SK-N-SH (cell line): ENCODE data around the gene SCARF2. TPM values are rescaled to one million over a fixed set of nuclear protein-coding genes. Genes with fewer than 3 reads are reported as not detected.

Source experiments
- CTCF ChIA-PET: fragments of 300-600, 350-600 bp; formaldehyde crosslinking; extraction: SDS; loops from one replicate; lab custom pipeline; 2021; lab: Yijun Ruan, JAX
- POLR2A ChIA-PET: fragments of 350-600 bp; sonication (Branson Sonifier 250); formaldehyde crosslinking; extraction: SDS; loops from one replicate; lab custom pipeline; 2020; ENCODE audit warnings: antibody characterized with exemption, inconsistent platforms; lab: Yijun Ruan, JAX
- DNase-seq: peaks from one replicate; pipeline ENCODE4 v3.0.0; 2012
- H2AFZ ChIP-seq: fragments of 200-600 bp; sonication (generic); 2 replicates; pipeline ENCODE4 v1.8.1; 2016; ENCODE audit warnings: antibody characterized with exemption, mild to moderate bottlenecking, low read depth
- H3F3A ChIP-seq: fragments of 200-600 bp; sonication (generic); replicated peaks from 2 replicates; pipeline ENCODE3; 2016; ENCODE audit warnings: antibody characterized with exemption, mild to moderate bottlenecking; ENCODE audit not compliant: insufficient read depth
- H3K27ac ChIP-seq, 2 experiments: fragments of 200-500 bp in 1 of 2; fragments of 200-600 bp in 1 of 2; sonication (Bioruptor generic) in 1 of 2; sonication (generic), shearing (Covaris generic) in 1 of 2; 2 replicates each; pipeline versions ENCODE4 v1.5.1 to v1.6.1; 2014 to 2016; ENCODE audit warnings: low read depth in 2 of 2, inconsistent platforms in 1 of 2, low read length in 1 of 2, mild to moderate bottlenecking in 1 of 2, mixed read lengths in 1 of 2
- H3K27me3 ChIP-seq: fragments of 200-600 bp; sonication (generic), shearing (Covaris generic); 2 replicates; pipeline ENCODE4 v1.6.1; 2016; ENCODE audit warnings: mixed run types; ENCODE audit not compliant: insufficient read depth
- H3K36me3 ChIP-seq, 2 experiments: fragments of 200-500 bp in 1 of 2; fragments of 200-600 bp in 1 of 2; sonication (Bioruptor generic) in 1 of 2; sonication (generic) in 1 of 2; replicated peaks in 1 of 2; 2 replicates each; pipeline versions ENCODE3 to v1.5.1; 2014 to 2016; ENCODE audit warnings: low read length in 1 of 2, mild to moderate bottlenecking in 1 of 2; ENCODE audit not compliant: insufficient read depth in 2 of 2, control insufficient read depth in 1 of 2
- H3K4me1 ChIP-seq, 2 experiments: fragments of 200-500 bp in 1 of 2; fragments of 200-600 bp in 1 of 2; sonication (Bioruptor generic) in 1 of 2; sonication (generic), shearing (Covaris generic) in 1 of 2; 2 replicates each; pipeline versions ENCODE4 v1.5.1 to v1.6.1; 2014 to 2016; ENCODE audit warnings: low read depth in 1 of 2, low read length in 1 of 2, mixed run types in 1 of 2; ENCODE audit not compliant: insufficient read depth in 2 of 2, control insufficient read depth in 1 of 2
- H3K4me2 ChIP-seq: fragments of 200-600 bp; sonication (generic), shearing (Covaris generic); 2 replicates; pipeline ENCODE4 v1.6.1; 2017; ENCODE audit warnings: mixed run types
- H3K4me3 ChIP-seq, 2 experiments: fragments of 200-500 bp in 1 of 2; fragments of 200-600 bp in 1 of 2; sonication (Bioruptor generic) in 1 of 2; sonication (generic), shearing (Covaris generic) in 1 of 2; 2 replicates each; pipeline versions ENCODE4 v1.5.1 to v1.8.1; 2014 to 2016; ENCODE audit warnings: low read depth in 2 of 2, inconsistent platforms in 1 of 2, low read length in 1 of 2, mild to moderate bottlenecking in 1 of 2, mixed read lengths in 1 of 2, moderate library complexity in 1 of 2
- H3K79me2 ChIP-seq: fragments of 200-600 bp; sonication (generic); 2 replicates; pipeline ENCODE4 v1.8.1; 2017; ENCODE audit warnings: mild to moderate bottlenecking; ENCODE audit not compliant: insufficient read depth
- H3K9ac ChIP-seq: fragments of 200-600 bp; sonication (generic); 2 replicates; pipeline ENCODE4 v1.6.1; 2017; ENCODE audit warnings: mixed run types
- H3K9me2 ChIP-seq: fragments of 200-600 bp; sonication (generic); 2 replicates; pipeline ENCODE4 v1.6.1; 2017; ENCODE audit warnings: mixed run types
- H3K9me3 ChIP-seq: fragments of 200-600 bp; sonication (generic); 2 replicates; pipeline ENCODE4 v1.6.1; 2017; ENCODE audit warnings: mixed run types, mild to moderate bottlenecking, moderate library complexity
- H4K20me1 ChIP-seq: fragments of 200-600 bp; sonication (generic); 2 replicates; pipeline ENCODE4 v1.6.1; 2017; ENCODE audit warnings: mild to moderate bottlenecking, mixed run types; ENCODE audit not compliant: insufficient read depth
- CHD2 ChIP-seq: fragments of 150-350 bp; IDR thresholded peaks from 2 replicates; pipeline ENCODE4 v1.6.1; 2018; ENCODE audit warnings: low read length; ENCODE audit not compliant: partially characterized antibody
- EP300 ChIP-seq, 2 experiments: IDR thresholded peaks; 2 replicates each; pipeline versions ENCODE4 v1.4.0 to v1.6.1; 2012; ENCODE audit warnings: borderline replicate concordance in 1 of 2, low read depth in 1 of 2, low read length in 1 of 2
- GABPA ChIP-seq: IDR thresholded peaks from 2 replicates; pipeline ENCODE4 v1.4.0; 2012; ENCODE audit warnings: low read depth, mild to moderate bottlenecking
- JUND ChIP-seq: IDR thresholded peaks from 2 replicates; pipeline ENCODE4 v1.4.0; 2012
- MAX ChIP-seq: IDR thresholded peaks from 2 replicates; pipeline ENCODE4 v1.4.0; 2012; ENCODE audit warnings: low read depth
- MEF2A ChIP-seq: IDR thresholded peaks from 2 replicates; pipeline ENCODE4 v1.4.0; 2012; ENCODE audit warnings: low read depth, borderline replicate concordance
- MXI1 ChIP-seq: IDR thresholded peaks from 2 replicates; pipeline ENCODE4 v1.6.1; 2012; ENCODE audit warnings: mild to moderate bottlenecking, low read depth, low read length, improper control_type of control experiment
- NFIC ChIP-seq: IDR thresholded peaks from 2 replicates; pipeline ENCODE4 v1.4.0; 2012; ENCODE audit warnings: borderline replicate concordance
- NRF1 ChIP-seq: IDR thresholded peaks from 2 replicates; pipeline ENCODE4 v1.6.1; 2012; ENCODE audit warnings: low read depth, mild to moderate bottlenecking, low read length
- POLR2AphosphoS5 ChIP-seq: IDR thresholded peaks from 2 replicates; pipeline ENCODE4 v1.6.1; 2012; ENCODE audit warnings: low read depth, low read length
- RAD21 ChIP-seq: IDR thresholded peaks from 2 replicates; pipeline ENCODE4 v1.6.1; 2012; ENCODE audit warnings: mild to moderate bottlenecking, low read length
- RFX5 ChIP-seq: IDR thresholded peaks from 2 replicates; pipeline ENCODE4 v1.6.1; 2012; ENCODE audit warnings: mild to moderate bottlenecking, improper control_type of control experiment, low read length
- RXRA ChIP-seq: IDR thresholded peaks from 2 replicates; pipeline ENCODE4 v1.4.0; 2012; ENCODE audit warnings: low read depth, mild to moderate bottlenecking, borderline replicate concordance
- SIN3A ChIP-seq: IDR thresholded peaks from 2 replicates; pipeline ENCODE4 v1.6.1; 2012; ENCODE audit warnings: low read depth, mild to moderate bottlenecking, low read length, moderate library complexity, borderline replicate concordance
- SMC3 ChIP-seq: IDR thresholded peaks from 2 replicates; pipeline ENCODE4 v1.6.1; 2012; ENCODE audit warnings: low read depth, low read length, improper control_type of control experiment
- TCF12 ChIP-seq: IDR thresholded peaks from 2 replicates; pipeline ENCODE4 v1.4.0; 2012
- TEAD4 ChIP-seq: IDR thresholded peaks from 2 replicates; pipeline ENCODE4 v1.4.0; 2012; ENCODE audit warnings: mild to moderate bottlenecking, borderline replicate concordance; ENCODE audit not compliant: insufficient read depth
- USF2 ChIP-seq: fragments of 150-350 bp; IDR thresholded peaks from 2 replicates; pipeline ENCODE4 v1.6.1; 2017; ENCODE audit warnings: antibody characterized with exemption, low read length, low read depth, borderline replicate concordance
- YY1 ChIP-seq: IDR thresholded peaks from 2 replicates; pipeline ENCODE4 v1.4.0; 2012; ENCODE audit warnings: low read depth, mild to moderate bottlenecking
- WGBS: methylation state at CpG from one replicate; pipeline ENCODE4 v1.1.6; 2017; ENCODE audit warnings: low lambda C conversion rate; 5-methylcytosine and 5-hydroxymethylcytosine counted together
- polyA plus RNA-seq, 3 experiments: library from polyadenylated mRNA; depleted of rRNA; stranded (reverse); fragments of >200 nt; gene quantifications; 2 replicates each; pipeline ENCODE4 v1.2.3, GENCODE V29; 2012
- TF ChIP-seq, protein P1 (sequence below): fragments of 200-600 bp; sonication (generic); IDR thresholded peaks from 2 replicates; pipeline ENCODE4 v1.6.1; 2017; ENCODE audit warnings: antibody characterized with exemption, mild to moderate bottlenecking, moderate library complexity

SCARF2 gene
- polyA plus RNA-seq, 1 of the 3 experiments (the other 2 are of a cell fraction) = 49.0 TPM

GRCh38 chr22:20389288-20389687 lies 48.3 kb downstream of the SCARF2 start:
- 87% methylated on average over 6 of the region's 6 CpGs for WGBS
- H3K27ac ChIP-seq = no peak overlapping the region
- peaks cover under 1% of the 10 kb centered on the region; the same call in 1 of the 2 replicates for H3K79me2 ChIP-seq
- H3K9me3 ChIP-seq = no peaks in the 10 kb centered on the region
- no peaks in the 10 kb centered on the region for H4K20me1 ChIP-seq
- H3K4me2 ChIP-seq = no peak overlapping the region
- H3K4me1 ChIP-seq = peaks cover 3 to 6% of the 10 kb centered on the region in 2 experiments; a peak in 1 of 4 replicates
- POLR2A ChIA-PET = no interaction called here
- peaks cover 8% of the 10 kb centered on the region; the same call in 1 of the 2 replicates for H3K27me3 ChIP-seq
- H3K4me3 ChIP-seq = no peak overlapping the region
- no peaks in the 10 kb centered on the region for H3K36me3 ChIP-seq
- H3F3A ChIP-seq = no peaks in the 10 kb centered on the region
- H3K9me2 ChIP-seq = no peaks in the 10 kb centered on the region
- no peak for DNase-seq
- H2AFZ ChIP-seq = no peak overlapping the region
- TF ChIP-seq GABPA = no peak
- no peak for TF ChIP-seq RAD21
- no peak for TF ChIP-seq EP300 (IDR thresholded peaks at IDR 0.05; ENCODE audit: borderline replicate concordance in 1 of 2, low read depth in 1 of 2, low read length in 1 of 2)
- TF ChIP-seq MAX = no peak
- TF ChIP-seq CHD2 = no peak
- TF ChIP-seq, protein P1, sequence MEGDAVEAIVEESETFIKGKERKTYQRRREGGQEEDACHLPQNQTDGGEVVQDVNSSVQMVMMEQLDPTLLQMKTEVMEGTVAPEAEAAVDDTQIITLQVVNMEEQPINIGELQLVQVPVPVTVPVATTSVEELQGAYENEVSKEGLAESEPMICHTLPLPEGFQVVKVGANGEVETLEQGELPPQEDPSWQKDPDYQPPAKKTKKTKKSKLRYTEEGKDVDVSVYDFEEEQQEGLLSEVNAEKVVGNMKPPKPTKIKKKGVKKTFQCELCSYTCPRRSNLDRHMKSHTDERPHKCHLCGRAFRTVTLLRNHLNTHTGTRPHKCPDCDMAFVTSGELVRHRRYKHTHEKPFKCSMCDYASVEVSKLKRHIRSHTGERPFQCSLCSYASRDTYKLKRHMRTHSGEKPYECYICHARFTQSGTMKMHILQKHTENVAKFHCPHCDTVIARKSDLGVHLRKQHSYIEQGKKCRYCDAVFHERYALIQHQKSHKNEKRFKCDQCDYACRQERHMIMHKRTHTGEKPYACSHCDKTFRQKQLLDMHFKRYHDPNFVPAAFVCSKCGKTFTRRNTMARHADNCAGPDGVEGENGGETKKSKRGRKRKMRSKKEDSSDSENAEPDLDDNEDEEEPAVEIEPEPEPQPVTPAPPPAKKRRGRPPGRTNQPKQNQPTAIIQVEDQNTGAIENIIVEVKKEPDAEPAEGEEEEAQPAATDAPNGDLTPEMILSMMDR = no peak
- TF ChIP-seq POLR2AphosphoS5 = no peak
- TF ChIP-seq YY1 = no peak
- TF ChIP-seq MEF2A = no peak
- no peak for TF ChIP-seq RFX5
- TF ChIP-seq RXRA = no peak
- TF ChIP-seq SIN3A = no peak
- no peak for TF ChIP-seq NRF1
- TF ChIP-seq JUND = no peak
- TF ChIP-seq MXI1 = no peak
- no peak for TF ChIP-seq TEAD4
- TF ChIP-seq NFIC = no peak
- TF ChIP-seq USF2 = no peak
- no peak for TF ChIP-seq SMC3
- no peak for TF ChIP-seq TCF12
- H3K9ac ChIP-seq = no peak overlapping the region
- CTCF ChIA-PET = interaction anchor here (1.0 kb wide), 1 partner anchor 572 kb away, joined by 3 read pairs; no protein-coding TSS in a partner anchor
